Activated CD8-positive, alpha-beta memory T cell treated with anti-CD3 and anti-CD28 coated beads for 4 hours (primary cell): ENCODE measurements around the gene CARS1.

ENCODE experiments used
- DNase-seq, 2 donors: peaks; one replicate each; pipeline ENCODE4 v3.0.0-alpha.2; 2020; ENCODE audit warnings: low read depth in 2 of 2

The CARS1 gene

GRCh38 chr11:3057069-3057963, at the start of gene CARS1:
Gene CARS1 (minus strand): TSS chr11:3057423. CDS start chr11:3057367, 56 bp downstream.
- DNase-seq = peak; percentile 86 to 87

GRCh38 chr11:3105791-3106735, 48.8 kb upstream of the CARS1 start:
- DNase-seq = no peak

GRCh38 chr11:3104961-3105790, 48.0 kb upstream of the CARS1 start:
- DNase-seq = no peak

GRCh38 chr11:3104051-3104714, 47.0 kb upstream of the CARS1 start:
- DNase-seq = no peak

- DNase-seq = no peak
These were observed 45.9 kb upstream of the CARS1 start for GRCh38 chr11:3103076-3103475.

- no peak for DNase-seq
These were observed 45.4 kb upstream of the CARS1 start for GRCh38 chr11:3102641-3102921.

- no peak for DNase-seq
These were observed 44.9 kb upstream of the CARS1 start for GRCh38 chr11:3101921-3102640.

GRCh38 chr11:3099178-3099577, 42.0 kb upstream of the CARS1 start:
- no peak for DNase-seq

- no peak for DNase-seq
These were observed 39.8 kb upstream of the CARS1 start for GRCh38 chr11:3096909-3097530.

GRCh38 chr11:3095712-3096361, 38.6 kb upstream of the CARS1 start:
- no peak for DNase-seq

- no peak for DNase-seq
These were observed 37.1 kb upstream of the CARS1 start for GRCh38 chr11:3094223-3094824.

GRCh38 chr11:3093281-3094191, 36.3 kb upstream of the CARS1 start:
- DNase-seq = no peak

GRCh38 chr11:3092603-3093141, 35.4 kb upstream of the CARS1 start:
- no peak for DNase-seq

- DNase-seq = peak; percentile 24 to 35
These were observed 34.8 kb upstream of the CARS1 start for GRCh38 chr11:3091846-3092602.

- no peak for DNase-seq
These were observed 34.0 kb upstream of the CARS1 start for GRCh38 chr11:3091081-3091845.
